ENCODE results near the gene ASB6.
A peak's percentile ranks its signal among the peaks of the same experiment; 100 is the strongest.

ASB6 gene

GRCh38 chr9:129641750-129642585, at the start of gene ASB6:
Gene ASB6, minus strand, starts transcription at chr9:129642151. Its CDS starts 152 bp downstream, at chr9:129641999.
- peak; percentile 90 to 92 for DNase-seq (ENCODE audit: low read depth in 2 of 2)

GRCh38 chr9:129688285-129689043, 46.5 kb upstream of the ASB6 start:
- DNase-seq (ENCODE audit: low read depth in 2 of 2) = no peak

- no peak for DNase-seq (ENCODE audit: low read depth in 2 of 2)
These were observed 45.4 kb upstream of the ASB6 start for GRCh38 chr9:129687391-129687790.

DNA sequence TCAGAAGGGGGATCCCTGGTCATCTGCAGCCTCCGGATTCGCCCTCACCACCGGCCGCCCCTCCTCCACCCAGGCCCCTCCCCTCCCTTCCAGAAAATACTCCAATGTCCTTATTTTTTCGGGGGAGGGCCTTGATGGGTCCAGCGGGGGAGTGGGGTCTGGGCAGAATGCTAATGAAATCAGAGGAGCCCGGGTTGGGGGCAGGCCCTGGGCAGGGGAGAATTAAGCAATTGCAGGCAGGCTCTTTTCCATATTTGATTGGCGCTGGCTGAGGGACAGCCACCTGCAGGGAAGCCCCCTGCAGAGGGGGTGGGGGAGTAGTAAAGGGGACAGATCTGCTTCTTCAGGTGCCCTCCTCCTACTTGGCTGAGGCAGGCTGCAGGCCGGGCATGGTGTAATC, 44.8 kb upstream of the ASB6 start:
- no peak for DNase-seq (ENCODE audit: low read depth in 2 of 2)

- no peak for DNase-seq (ENCODE audit: low read depth in 2 of 2)
These were observed 43.9 kb upstream of the ASB6 start for GRCh38 chr9:129685933-129686259.

DNA sequence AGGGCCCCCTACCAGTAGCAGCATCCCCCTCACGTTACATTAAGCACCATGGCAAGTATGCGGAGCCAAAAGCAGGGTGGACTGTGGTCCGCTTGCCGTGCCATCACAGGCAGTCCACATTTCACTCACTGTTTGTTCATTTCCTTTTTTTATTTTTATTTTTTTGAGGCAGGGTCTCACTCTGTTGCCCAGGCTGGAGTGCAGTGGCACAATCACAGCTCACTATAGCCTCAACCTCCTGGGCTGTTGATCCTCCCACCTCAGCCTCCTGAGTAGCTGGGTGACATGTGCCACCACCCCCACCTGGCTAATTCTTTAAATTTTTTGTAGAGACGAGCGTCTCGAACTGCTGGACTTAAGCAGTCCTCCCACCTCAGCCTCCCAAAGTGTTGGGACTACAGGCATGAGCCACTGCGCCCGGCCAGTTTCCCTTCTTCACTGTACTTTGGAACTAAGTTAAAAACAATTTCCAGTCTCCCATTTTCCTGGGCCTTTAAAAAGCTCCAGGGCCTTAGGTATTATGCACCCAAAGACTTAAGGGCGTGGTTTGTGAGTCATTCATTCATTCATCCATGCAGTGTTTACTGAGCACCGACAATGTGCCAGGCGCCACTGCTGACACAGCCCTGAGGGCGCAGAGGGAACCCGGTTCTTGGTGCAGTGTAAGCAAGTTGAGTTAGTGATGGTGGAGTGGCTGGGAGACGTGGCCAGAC, 43.4 kb upstream of the ASB6 start:
- no peak for DNase-seq (ENCODE audit: low read depth in 2 of 2)

DNA sequence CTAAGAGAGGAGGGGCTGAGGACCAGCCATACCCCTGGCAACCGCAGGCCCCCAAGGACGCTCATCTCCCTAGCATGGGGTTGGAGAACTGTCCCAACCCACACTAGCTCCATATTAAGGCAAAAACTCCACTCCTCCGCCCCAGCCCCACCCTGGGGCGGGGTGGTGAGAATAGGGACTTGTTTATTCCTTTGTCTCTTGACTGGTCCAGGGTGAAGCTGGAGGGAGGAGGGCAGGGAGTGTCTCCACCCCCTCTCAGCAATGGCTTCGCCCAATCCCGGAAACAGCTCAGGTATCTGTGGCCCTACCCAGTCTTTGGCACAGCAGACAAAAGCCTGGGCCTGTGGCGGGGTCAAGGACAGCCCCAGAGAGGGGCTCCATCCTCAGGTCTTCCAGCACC, 40.4 kb upstream of the ASB6 start:
- no peak for DNase-seq (ENCODE audit: low read depth in 2 of 2)

GRCh38 chr9:129681924-129682323, 40.0 kb upstream of the ASB6 start:
- no peak for DNase-seq (ENCODE audit: low read depth in 2 of 2)

DNA sequence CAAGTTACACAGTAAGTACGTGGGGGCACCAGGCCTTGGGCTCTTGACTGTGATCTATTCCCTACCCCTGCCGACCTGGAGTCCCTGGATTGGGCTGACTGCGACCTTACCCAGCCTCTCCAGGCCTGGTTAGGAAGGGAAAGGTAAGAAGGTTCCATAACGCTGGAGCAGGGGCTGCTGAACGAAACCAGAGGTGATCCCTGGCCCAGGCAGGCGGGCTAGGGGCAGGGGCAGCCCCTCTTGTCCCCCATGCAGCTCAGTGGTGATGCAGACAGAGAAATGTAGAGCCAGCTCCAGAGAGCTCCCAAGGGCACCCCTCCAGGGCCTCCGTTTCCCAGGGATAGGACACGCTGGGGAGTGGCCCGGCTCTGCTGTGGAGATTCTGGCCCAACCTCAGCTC, 37.6 kb upstream of the ASB6 start:
- no peak for DNase-seq (ENCODE audit: low read depth in 2 of 2)

GRCh38 chr9:129678844-129679243, 36.9 kb upstream of the ASB6 start:
- no peak for DNase-seq (ENCODE audit: low read depth in 2 of 2)

- no peak for DNase-seq (ENCODE audit: low read depth in 2 of 2)
These were observed 35.5 kb upstream of the ASB6 start for GRCh38 chr9:129677456-129677855.

GRCh38 chr9:129676975-129677374, 35.0 kb upstream of the ASB6 start:
- DNase-seq (ENCODE audit: low read depth in 2 of 2) = no peak

DNA sequence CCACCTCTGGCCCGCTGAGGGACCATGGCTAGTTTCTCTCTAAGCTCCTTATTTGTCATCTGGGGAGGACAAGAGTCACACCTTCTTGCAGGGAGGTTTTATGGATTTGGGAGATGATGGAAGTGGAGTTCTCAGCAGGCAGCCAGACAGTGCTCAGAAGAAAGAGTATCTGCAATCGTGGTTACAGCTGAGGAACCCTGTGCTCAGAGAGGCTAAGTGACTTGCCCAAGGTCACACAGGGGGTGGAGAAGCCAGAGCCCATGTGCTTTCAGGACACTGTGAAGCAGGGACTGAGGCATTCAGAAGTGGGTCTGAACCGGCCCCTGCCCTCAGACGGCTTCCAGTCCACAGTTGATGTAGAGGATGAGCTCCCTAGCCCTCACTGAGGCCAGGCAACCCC, 34.3 kb upstream of the ASB6 start:
- no peak for DNase-seq (ENCODE audit: low read depth in 2 of 2)

- DNase-seq (ENCODE audit: low read depth in 2 of 2) = peak in 1 of 2 experiments; percentile 29
These were observed 33.7 kb upstream of the ASB6 start for GRCh38 chr9:129675620-129676019.

DNA sequence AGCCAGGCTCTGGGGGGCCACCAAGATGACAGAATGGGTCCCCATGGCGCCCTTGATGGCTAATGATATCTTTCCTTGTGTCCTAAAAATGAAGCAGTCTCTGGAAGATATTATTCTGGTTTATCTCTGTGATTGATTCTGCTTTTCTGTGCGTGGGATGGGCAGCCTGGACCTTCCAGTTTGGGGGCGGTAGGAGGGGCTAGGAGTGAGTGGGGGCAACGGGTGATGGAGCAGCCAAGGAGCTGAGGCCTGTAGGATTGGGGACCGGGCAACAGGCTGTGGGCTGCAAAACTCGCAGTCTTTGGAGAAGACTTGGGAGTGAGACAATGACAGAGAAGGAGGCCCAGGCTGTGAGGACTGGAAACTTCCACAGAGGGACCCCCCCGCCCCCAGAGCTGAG, 32.3 kb upstream of the ASB6 start:
- no peak for DNase-seq (ENCODE audit: low read depth in 2 of 2)

DNA sequence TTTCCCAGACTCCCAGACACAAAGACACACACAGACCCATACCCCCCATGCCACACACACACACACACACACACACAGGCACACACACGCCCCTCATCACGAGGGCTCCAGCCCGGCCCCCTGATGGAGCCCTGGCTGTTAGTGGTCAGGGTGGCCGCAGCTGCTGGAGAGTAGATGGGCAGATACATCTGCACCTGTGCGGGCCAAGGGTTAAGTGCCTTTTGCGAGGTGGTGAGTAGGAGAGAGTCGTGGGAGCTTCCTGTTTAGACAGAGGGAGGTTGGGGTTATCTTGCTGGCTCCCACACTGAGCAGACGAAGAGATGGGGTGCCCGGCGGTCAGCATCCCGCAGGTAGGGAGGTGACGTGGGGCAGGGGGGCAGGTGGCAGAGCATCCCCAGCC, 31.7 kb upstream of the ASB6 start:
- DNase-seq (ENCODE audit: low read depth in 2 of 2) = no peak

DNA sequence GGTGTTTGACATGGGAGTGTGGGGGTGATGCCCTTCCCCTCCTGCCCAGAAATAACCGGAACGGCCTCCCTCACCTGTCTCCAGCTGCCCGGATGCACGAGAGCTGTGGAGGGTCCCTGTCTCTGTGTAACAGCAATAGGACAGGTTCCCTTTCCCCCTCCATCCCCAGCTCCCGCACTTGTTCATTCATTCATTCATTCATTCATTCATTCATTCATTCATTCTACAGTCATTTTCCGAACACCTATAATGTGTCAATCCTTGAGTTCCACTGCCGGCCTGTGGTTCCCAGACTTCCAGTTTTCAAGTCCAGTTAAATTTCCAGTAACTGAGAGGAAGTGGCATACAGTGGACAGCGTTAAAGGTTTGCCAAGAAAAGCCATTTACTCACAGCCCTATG, 30.8 kb upstream of the ASB6 start:
- no peak for DNase-seq (ENCODE audit: low read depth in 2 of 2)

DNA sequence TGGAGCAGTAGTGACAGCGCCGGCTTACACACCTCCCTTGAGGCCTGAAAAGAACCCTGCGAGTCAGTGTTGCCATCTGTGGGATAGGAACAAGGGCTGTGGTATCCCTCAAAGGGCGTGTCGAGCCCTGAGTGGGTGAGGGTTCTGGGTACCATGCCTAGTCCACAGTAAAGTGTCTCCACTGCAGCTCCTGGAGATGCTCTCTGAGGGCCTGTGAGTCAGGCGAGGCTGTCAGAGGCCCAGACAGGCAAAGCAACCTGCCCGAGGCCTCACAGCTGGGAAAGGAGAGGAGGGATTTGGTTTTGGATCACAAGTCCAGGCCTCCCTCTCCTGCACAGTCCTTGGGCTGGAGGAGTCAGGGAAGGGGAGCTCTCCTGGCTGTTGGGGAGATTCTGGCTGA, 29.6 kb upstream of the ASB6 start:
- no peak for DNase-seq (ENCODE audit: low read depth in 2 of 2)

DNA sequence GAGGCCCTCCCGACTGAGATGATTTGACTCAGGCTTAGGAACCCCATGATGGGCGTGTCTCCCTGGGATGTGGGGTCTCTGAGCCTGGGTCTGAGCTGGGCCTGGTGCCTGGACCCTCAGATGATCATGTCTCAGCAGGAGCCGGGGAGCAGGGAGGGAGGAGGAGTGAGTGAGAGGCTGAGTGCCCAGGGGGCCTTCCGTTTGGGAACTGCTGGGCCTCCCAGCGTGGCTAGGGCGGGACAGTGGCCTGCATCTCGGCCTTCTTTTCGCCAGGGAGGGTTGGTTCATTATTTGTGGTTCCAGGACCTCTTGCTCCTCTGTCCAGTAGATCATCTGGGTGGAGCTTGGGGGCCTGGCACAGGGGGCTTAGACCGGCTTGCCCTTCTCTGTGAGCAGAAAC, 29.1 kb upstream of the ASB6 start:
- DNase-seq (ENCODE audit: low read depth in 2 of 2) = no peak

DNA sequence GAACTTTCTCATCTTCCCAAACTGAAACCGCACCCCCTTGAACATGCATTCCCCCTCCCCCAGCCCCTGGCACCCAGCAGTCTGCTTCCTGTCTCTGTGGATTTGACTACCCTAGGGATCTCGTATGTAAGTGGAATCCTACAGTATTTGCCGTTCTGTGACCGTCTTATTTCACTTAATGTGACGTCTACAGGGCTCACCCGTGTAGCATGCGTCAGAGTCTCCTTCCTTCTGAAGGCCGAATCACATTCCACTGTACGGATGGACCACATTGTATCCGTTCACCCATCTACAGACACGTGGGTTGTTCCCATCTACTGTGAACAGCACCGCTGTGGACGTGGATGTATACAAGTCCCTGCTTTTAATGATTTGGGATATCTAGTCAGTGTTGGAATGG, 28.0 kb upstream of the ASB6 start:
- no peak for DNase-seq (ENCODE audit: low read depth in 2 of 2)

- no peak for DNase-seq (ENCODE audit: low read depth in 2 of 2)
These were observed 27.3 kb upstream of the ASB6 start for GRCh38 chr9:129669141-129669718.

- DNase-seq (ENCODE audit: low read depth in 2 of 2) = no peak
These were observed 25.9 kb upstream of the ASB6 start for GRCh38 chr9:129667850-129668249.
